Activated CD4-positive, alpha-beta memory T cell treated with anti-CD3 and anti-CD28 coated beads for 36 hours (primary cell): ENCODE measurements around the gene COPS8. TPM values are rescaled to one million over a fixed set of nuclear protein-coding genes. Genes with fewer than 3 reads are reported as not detected.

Experiments
- CTCF ChIA-PET: fragments of 350-600 bp; sonication (Branson Sonifier 250); formaldehyde crosslinking; loops from one replicate; lab custom pipeline; 2021; ENCODE audit warnings: antibody characterized with exemption, inconsistent platforms; lab: Charles Lee
- POLR2A ChIA-PET: fragments of 350-600 bp; sonication (Branson Sonifier 250); formaldehyde crosslinking; loops from one replicate; lab custom pipeline; 2021; ENCODE audit warnings: antibody characterized with exemption; lab: Charles Lee
- DNase-seq: peaks from one replicate; pipeline ENCODE4 v3.0.0-alpha.2; 2020
- H3K27ac Mint-ChIP-seq: one replicate; pipeline ENCODE4 v1.8.0; 2021; ENCODE audit warnings: mixed read lengths
- H3K27me3 Mint-ChIP-seq: one replicate; pipeline ENCODE4 v1.8.0; 2021; ENCODE audit warnings: mixed read lengths
- H3K36me3 Mint-ChIP-seq: one replicate; pipeline ENCODE4 v1.8.0; 2021; ENCODE audit warnings: mixed read lengths
- H3K4me1 Mint-ChIP-seq: one replicate; pipeline ENCODE4 v1.8.0; 2021; ENCODE audit warnings: low read depth, mixed read lengths
- H3K4me3 Mint-ChIP-seq: one replicate; pipeline ENCODE4 v1.8.0; 2021; ENCODE audit warnings: mild to moderate bottlenecking, mixed read lengths
- H3K9me3 Mint-ChIP-seq: one replicate; pipeline ENCODE4 v1.8.0; 2021; ENCODE audit warnings: mixed read lengths
- intact Hi-C: fragments of 100-400 bp; cut with micrococcal nuclease; formaldehyde crosslinking; loops from one replicate; pipeline ENCODE4 v1.15.1; 2023
- total RNA-seq, 2 experiments: library from RNA; stranded (reverse); gene quantifications; one replicate each; pipeline ENCODE4 v1.2.3, GENCODE V29; 2021

The COPS8 gene
- total RNA-seq, 2 experiments from 2014 or later = 61.1 to 66.8 TPM

DNA sequence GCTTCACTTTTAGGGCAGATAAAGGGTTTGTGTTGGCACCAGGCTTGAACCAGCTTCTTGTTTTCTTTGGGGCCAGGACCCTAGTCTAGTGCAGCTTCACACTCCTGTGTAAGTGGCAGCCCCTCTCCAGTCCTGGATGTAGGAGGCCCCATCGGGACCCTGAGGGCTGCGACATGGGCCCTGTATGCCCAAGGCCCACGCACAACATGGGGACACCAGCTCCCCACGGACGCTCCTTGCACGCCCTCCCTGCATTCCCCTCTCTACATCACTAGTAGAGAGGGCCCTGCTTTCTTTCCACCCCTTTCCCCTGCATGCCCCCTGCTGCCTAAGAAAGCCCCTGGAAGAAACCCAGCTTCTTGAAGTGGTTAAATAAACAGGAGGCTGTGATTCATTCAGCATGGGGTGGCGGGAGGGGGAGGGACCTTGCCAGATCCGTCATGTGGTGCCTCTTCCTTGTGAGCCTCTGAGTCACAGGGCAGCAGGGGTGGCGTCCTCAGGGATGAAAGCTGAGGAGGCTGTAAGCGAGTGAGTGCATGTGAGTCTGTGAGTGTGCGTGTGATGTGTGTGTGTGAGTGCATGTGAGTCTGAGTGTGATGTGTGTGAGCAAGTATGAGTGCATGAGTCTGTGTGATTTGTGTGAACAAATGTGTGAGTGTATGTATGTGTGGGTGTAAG, 42.5 kb downstream of the COPS8 start:
- CTCF ChIA-PET = no interaction called here
- no peak overlapping the region for H3K4me3 Mint-ChIP-seq
- intact Hi-C loops = no loop called here
- POLR2A ChIA-PET = no interaction called here
- H3K27me3 Mint-ChIP-seq = no peaks in the 10 kb centered on the region
- H3K27ac Mint-ChIP-seq = no peak overlapping the region
- H3K36me3 Mint-ChIP-seq = no peaks in the 10 kb centered on the region
- no peaks in the 10 kb centered on the region for H3K4me1 Mint-ChIP-seq
- DNase-seq = peak; percentile 79
- no peaks in the 10 kb centered on the region for H3K9me3 Mint-ChIP-seq

DNA sequence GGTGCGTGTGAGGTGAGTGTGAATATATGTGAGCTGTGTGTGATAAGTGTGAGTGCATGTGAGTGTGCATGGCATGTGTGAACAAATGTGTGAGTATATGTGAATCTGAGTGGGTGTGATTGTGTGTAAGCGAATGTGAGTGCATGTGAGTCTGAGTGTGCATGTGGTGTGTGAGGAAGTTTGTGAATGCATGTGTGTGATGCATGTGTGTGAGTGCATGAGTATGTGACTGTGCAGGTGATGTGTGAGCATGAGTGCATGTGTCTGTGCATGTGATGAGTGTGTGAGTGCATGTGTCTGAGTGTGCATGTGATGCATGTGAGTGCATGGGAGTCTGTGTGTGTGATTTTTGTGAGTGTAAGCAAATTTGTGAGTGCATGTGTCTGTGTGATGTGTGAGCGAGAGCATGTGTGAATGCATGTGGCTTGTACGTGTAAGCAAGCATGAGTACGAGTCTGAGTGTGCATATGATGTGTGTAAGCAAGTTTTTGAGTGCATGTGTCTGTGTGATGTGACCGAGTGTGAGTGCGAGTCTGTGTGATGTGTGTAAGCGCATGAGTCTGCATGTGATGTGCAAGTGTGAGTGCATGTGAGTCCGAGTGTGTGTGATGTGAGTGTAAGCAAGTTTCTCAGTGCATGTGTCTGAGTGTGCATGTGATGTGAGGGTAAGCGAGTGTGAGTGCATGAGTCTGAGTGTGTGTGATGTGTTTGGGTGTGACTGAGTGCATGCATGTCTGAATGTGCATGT, 43.3 kb downstream of the COPS8 start:
- Mint-ChIP-seq H3K36me3 (no peaks in the 10 kb centered on the region), H3K9me3 (no peaks in the 10 kb centered on the region), H3K27ac (no peak overlapping the region), H3K4me3 (no peak overlapping the region), H3K4me1 (no peaks in the 10 kb centered on the region), H3K27me3 (no peaks in the 10 kb centered on the region)
- intact Hi-C loops = no loop called here
- DNase-seq = no peak
- ChIA-PET POLR2A (no interaction called here), CTCF (no interaction called here)

DNA sequence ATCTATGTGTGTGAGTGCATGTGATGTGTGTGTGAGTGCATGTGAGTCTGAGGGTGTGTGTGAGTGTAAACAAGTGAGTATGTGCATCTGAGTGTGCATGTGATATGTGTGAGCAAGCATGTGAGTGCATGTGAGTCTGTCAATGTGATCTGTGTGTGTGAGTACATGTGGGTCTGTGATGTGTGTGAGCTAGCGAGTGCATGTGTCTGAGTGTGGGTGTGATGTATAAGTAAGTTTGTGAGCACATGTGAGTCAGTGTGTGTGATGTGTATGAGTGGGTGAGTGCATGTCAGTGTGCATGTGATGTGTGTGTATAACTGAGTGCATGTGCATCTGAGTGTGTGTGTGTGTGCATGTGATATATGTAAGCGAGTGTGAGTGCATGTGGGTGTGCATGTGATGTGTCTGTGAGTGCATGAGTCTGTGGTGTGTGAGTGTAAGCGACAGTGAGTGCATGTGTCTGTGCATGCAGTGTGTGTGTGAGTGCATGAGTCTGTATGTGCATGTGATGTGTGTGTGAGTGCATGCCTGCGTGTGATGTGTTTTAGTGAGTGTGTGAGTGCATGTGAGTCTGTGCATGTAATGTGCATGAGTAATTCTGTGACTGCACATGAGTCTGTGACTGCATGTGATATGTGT, 44.1 kb downstream of the COPS8 start:
- ChIA-PET POLR2A (no interaction called here), CTCF (no interaction called here)
- Mint-ChIP-seq H3K36me3 (no peaks in the 10 kb centered on the region), H3K27ac (no peak overlapping the region), H3K4me3 (no peak overlapping the region), H3K27me3 (no peaks in the 10 kb centered on the region), H3K9me3 (no peaks in the 10 kb centered on the region), H3K4me1 (no peaks in the 10 kb centered on the region)
- intact Hi-C loops = no loop called here
- DNase-seq = no peak

GRCh38 chr2:237130562-237131421, 45.1 kb downstream of the COPS8 start:
- H3K4me3 Mint-ChIP-seq = no peak overlapping the region
- H3K9me3 Mint-ChIP-seq = no peaks in the 10 kb centered on the region
- intact Hi-C loops = no loop called here
- POLR2A ChIA-PET = no interaction called here
- no peaks in the 10 kb centered on the region for H3K27me3 Mint-ChIP-seq
- no peaks in the 10 kb centered on the region for H3K36me3 Mint-ChIP-seq
- DNase-seq = no peak
- H3K4me1 Mint-ChIP-seq = no peaks in the 10 kb centered on the region
- H3K27ac Mint-ChIP-seq = no peak overlapping the region
- CTCF ChIA-PET = no interaction called here

GRCh38 chr2:237131749-237132533, 46.3 kb downstream of the COPS8 start:
- POLR2A ChIA-PET = no interaction called here
- DNase-seq = no peak
- Mint-ChIP-seq H3K27ac (no peak overlapping the region), H3K27me3 (no peaks in the 10 kb centered on the region), H3K4me3 (no peak overlapping the region), H3K9me3 (no peaks in the 10 kb centered on the region), H3K4me1 (no peaks in the 10 kb centered on the region), H3K36me3 (no peaks in the 10 kb centered on the region)
- intact Hi-C loops = no loop called here
- CTCF ChIA-PET = interaction anchor here (0.6 to 1.5 kb wide), 6 partner anchors 9 to 439 kb away, joined by 3 to 5 read pairs (median 3); no protein-coding TSS in a partner anchor

DNA sequence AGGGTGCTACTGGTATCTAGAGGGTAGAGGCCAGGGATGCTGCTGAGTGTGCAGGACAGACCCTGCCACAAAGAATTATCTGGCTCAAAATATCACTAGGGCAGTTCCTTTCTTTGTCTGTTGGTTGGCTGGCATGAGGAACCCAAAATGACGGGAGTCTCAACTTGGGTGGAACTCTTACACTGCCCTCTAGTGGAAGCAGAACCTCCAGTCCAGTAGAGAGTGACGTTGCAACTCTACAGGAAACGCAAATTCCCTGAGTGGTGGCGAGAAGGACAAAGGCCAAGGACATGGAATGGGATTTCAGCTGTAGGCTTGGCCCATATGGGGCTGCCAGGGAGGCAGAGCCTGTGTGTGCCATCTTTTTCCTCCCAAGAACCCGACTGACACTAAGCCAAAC, 47.1 kb downstream of the COPS8 start:
- no peaks in the 10 kb centered on the region for H3K9me3 Mint-ChIP-seq
- H3K4me1 Mint-ChIP-seq = no peaks in the 10 kb centered on the region
- ChIA-PET CTCF (interaction anchor here (0.5 to 2.8 kb wide), 8 partner anchors 10 to 439 kb away, joined by 3 to 14 read pairs (median 3); no protein-coding TSS in a partner anchor), POLR2A (no interaction called here)
- intact Hi-C loops = no loop called here
- no peak overlapping the region for H3K27ac Mint-ChIP-seq
- H3K36me3 Mint-ChIP-seq = no peaks in the 10 kb centered on the region
- no peak for DNase-seq
- H3K27me3 Mint-ChIP-seq = no peaks in the 10 kb centered on the region
- H3K4me3 Mint-ChIP-seq = no peak overlapping the region

DNA sequence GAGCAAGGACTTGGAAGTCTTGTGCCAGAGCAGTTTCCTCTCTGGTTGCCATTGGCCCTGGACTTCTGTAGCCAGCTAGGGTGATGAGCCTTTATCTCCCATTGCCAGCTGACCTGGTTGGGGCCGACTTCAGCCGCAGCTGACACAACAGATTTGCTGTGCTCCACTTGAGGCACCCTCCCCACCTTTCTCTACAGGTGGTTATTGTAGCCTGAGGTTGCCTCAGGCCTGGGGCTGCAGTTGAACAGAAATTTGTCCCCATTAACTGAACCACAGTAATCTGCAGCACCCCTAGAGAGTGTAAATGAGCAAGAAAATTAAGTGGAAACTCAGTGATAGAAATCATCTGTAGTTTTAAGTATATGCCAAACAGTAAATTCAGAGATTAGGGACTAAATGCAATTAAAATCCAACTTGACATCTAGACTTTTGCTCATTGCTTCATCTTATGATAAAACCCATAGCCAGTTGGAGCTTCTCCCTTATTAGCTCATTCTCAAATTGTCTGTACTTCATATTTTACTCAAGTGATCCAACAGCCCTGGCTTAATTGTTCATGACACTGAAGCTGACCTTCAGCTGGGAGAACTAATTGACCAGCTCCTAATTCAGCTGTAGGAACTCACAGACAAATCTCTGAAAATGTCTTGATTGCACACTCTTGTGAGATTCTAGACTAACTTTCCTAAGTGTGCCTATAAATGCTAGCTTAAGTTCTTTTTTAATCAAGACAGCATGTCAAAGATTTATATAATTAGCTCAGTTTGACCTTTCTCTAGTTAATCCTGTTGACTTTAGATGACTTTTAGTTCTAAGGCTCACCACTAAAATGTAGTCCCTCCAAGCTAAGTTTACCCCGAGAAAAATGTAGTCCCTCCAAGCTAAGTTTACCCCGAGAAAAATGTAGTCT, 48.9 kb downstream of the COPS8 start:
- Mint-ChIP-seq H3K4me1 (no peaks in the 10 kb centered on the region), H3K36me3 (no peaks in the 10 kb centered on the region), H3K9me3 (no peaks in the 10 kb centered on the region), H3K27me3 (no peaks in the 10 kb centered on the region), H3K4me3 (no peak overlapping the region), H3K27ac (no peak overlapping the region)
- ChIA-PET POLR2A (interaction anchor here (0.8 kb wide), 1 partner anchor 217 kb away, joined by 3 read pairs; no protein-coding TSS in a partner anchor), CTCF (interaction anchor here (0.7 to 2.8 kb wide), 5 partner anchors 8 to 438 kb away, joined by 3 to 14 read pairs (median 3); no protein-coding TSS in a partner anchor)
- intact Hi-C loops = no loop called here
- DNase-seq = no peak

DNA sequence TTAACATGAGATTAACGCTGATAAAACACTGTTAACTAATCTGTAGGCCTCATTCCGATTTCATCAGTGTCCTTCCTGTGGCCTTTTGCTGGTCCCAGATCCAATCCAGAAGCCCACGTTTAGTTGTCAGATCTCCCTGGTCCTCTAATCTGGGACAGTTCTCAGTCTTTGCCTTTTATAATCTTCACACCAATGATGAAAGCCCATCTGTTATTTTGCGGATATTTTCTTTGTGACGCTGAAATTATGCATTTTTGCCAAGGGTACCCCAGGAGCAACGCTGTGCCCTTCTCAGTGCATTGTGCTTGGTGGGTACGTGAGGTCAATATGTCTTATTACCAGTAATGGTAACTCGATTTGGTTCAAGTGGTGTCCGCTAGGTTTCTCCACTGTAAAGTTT, 51.1 kb downstream of the COPS8 start:
- no peaks in the 10 kb centered on the region for H3K9me3 Mint-ChIP-seq
- no peak overlapping the region for H3K4me3 Mint-ChIP-seq
- no peaks in the 10 kb centered on the region for H3K4me1 Mint-ChIP-seq
- H3K27me3 Mint-ChIP-seq = no peaks in the 10 kb centered on the region
- no peak overlapping the region for H3K27ac Mint-ChIP-seq
- ChIA-PET CTCF (no interaction called here), POLR2A (no interaction called here)
- no peak for DNase-seq
- H3K36me3 Mint-ChIP-seq = no peaks in the 10 kb centered on the region
- intact Hi-C loops = no loop called here

GRCh38 chr2:237137626-237138323, 52.1 kb downstream of the COPS8 start:
- no peaks in the 10 kb centered on the region for H3K36me3 Mint-ChIP-seq
- no peak for DNase-seq
- no peak overlapping the region for H3K4me3 Mint-ChIP-seq
- intact Hi-C loops = no loop called here
- ChIA-PET CTCF (no interaction called here), POLR2A (no interaction called here)
- no peak overlapping the region for H3K27ac Mint-ChIP-seq
- H3K9me3 Mint-ChIP-seq = no peaks in the 10 kb centered on the region
- no peaks in the 10 kb centered on the region for H3K4me1 Mint-ChIP-seq
- no peaks in the 10 kb centered on the region for H3K27me3 Mint-ChIP-seq

GRCh38 chr2:237139123-237139675, 53.5 kb downstream of the COPS8 start:
- no peak overlapping the region for H3K27ac Mint-ChIP-seq
- DNase-seq = no peak
- CTCF ChIA-PET = no interaction called here
- POLR2A ChIA-PET = no interaction called here
- no peaks in the 10 kb centered on the region for H3K9me3 Mint-ChIP-seq
- intact Hi-C loops = no loop called here
- H3K4me1 Mint-ChIP-seq = no peaks in the 10 kb centered on the region
- no peaks in the 10 kb centered on the region for H3K27me3 Mint-ChIP-seq
- H3K36me3 Mint-ChIP-seq = no peaks in the 10 kb centered on the region
- no peak overlapping the region for H3K4me3 Mint-ChIP-seq
